Measurements from ENCODE around the gene APOC3.
"Not testable (repeated sequence)": the region's sequence is repeated elsewhere in the genome, so short reads cannot be mapped to it uniquely, and the experiment has no call there.

APOC3 gene

DNA sequence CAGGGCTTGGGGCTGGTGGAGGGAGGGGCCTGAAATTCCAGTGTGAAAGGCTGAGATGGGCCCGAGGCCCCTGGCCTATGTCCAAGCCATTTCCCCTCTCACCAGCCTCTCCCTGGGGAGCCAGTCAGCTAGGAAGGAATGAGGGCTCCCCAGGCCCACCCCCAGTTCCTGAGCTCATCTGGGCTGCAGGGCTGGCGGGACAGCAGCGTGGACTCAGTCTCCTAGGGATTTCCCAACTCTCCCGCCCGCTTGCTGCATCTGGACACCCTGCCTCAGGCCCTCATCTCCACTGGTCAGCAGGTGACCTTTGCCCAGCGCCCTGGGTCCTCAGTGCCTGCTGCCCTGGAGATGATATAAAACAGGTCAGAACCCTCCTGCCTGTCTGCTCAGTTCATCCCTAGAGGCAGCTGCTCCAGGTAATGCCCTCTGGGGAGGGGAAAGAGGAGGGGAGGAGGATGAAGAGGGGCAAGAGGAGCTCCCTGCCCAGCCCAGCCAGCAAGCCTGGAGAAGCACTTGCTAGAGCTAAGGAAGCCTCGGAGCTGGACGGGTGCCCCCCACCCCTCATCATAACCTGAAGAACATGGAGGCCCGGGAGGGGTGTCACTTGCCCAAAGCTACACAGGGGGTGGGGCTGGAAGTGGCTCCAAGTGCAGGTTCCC, at the start of gene APOC3:
APOC3 (plus strand) TSS at position 383 of the 659 bp plus-strand sequence. CDS start 676 bp downstream, outside the sequence.
- no peak for DNase-seq

DNA sequence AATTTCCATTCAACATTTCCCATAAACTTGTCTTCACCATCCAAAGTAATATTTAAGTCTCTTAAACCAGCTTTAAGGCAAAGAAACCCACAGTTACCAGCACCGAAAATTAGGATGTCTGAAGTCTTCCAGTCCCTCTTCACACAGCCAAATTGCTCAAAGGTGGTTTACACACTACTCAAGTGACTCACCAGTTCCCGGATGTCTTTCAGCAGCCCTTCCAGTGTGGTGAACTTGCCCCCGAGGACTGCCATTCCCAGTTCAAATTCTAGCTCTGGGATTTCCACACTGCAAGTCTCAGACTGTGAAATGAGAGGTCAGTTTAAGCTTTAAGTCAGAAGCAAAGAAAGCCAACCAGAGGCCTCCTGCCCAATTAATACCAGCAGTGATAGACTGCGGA, 47.0 kb upstream of the APOC3 start:
- no peak for DNase-seq

DNA sequence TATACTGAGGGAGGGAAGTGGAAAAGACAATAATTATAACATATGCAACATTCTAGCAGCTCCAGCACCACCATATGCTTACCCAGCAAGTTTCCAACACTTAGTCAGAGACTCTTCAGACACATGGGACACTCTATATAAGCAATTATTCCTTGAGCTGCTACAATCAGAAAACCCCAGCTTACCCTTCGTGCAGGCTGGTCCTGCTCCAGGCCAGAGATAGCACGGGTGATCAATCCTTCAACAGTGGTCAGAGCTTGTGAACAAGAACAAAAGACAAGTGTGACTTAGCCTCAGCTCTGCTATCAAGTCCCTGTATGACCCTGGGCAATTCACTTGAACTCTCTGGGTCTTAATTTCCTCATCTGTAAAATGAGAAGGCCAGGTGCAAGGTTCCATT, 43.4 kb upstream of the APOC3 start:
- DNase-seq: no peak

DNA sequence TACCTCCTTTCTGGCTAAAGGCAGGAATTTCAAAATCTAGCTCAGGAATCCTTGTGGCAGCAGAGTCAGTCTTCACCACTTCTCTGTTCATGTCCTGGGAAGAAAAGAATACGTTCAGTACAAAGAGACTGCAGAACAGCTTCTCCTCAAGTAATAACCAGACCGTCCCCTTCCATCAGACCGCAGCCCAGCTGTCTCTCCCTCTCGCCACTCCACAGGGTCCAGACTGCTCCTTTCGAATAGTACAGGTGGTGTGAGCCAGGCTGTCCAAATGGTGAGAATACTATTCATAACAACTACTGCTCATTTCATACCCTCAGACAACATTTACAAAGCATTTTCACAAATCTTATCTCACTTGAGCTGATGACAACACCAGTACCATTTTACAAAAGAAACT, 42.7 kb upstream of the APOC3 start:
- DNase-seq: no peak

DNA sequence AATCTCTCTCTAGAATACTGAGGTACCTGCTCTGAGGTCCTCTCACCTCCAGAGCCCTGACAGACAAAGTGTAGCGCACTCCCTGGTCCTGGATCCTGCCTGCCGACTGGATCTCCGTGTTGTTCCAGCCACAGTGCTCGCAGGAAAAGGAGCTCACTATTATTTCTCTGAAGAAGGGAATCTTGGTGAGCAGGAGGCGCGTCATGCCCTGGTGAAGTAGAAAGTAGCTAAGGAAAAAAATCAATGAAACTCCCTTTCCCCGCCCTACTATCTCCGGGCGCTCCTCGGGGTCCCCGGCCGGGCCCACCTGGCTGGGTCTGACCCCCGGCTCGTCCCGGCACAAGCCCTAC, 42.3 kb upstream of the APOC3 start:
- no peak for DNase-seq

DNA sequence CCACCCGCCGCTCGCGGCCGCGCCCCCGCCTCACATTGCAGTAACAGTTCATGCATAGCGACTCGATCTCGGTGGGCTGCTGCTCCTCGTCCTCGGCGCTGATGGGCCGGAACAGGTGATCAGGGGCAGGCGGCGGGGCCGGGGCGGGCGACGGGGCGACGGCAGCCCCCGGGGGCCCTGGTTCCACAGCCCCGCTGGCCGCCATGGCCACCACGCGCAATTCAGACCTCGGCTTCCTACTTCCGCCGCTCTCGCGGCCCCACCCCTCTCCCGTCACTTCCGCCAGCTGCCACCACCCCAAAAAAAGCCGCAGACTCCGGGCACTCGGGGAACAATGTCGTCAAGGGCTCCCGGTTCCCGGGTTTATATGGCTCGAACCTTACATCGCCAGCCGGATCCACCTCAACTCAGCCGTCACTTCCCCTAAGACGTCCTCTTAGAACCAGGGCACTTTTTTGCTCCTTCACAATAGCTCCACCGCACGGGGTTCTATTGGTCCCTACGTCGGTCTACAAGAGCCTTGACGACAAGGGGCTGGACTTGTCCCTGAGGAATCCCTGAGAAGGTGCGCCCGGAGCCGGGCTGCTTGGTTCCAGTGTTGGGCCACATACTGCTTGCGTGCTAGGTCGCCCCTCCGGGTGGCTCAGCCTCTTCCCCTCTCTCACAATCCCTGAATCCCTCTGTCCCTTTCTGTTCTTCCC, 41.8 kb upstream of the APOC3 start, which contains the start of gene ZPR1:
ZPR1 (minus strand) TSS at position 238 of the 701 bp plus-strand sequence; CDS start at position 205, 33 bp downstream.
- DNase-seq: peak; percentile 80

DNA sequence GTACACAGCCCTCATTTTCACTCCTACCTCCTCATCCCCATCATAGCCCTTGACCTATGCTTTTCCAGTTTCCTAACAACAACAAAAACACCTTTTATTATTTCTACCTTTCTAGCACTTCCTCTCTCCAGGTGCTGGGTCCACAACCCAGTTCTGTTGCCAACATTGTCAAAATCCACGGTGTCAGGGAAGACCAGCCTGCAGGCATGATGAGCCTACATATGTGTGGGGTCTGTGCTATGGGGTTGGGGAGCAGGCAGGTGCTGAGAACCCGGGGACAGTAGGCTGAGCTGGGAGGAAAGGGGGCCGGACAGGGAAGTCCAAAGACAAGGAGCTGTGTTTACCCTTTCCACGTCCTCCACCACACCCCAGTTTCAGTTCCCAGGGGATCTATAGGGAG, 41.2 kb upstream of the APOC3 start:
- no peak for DNase-seq

DNA sequence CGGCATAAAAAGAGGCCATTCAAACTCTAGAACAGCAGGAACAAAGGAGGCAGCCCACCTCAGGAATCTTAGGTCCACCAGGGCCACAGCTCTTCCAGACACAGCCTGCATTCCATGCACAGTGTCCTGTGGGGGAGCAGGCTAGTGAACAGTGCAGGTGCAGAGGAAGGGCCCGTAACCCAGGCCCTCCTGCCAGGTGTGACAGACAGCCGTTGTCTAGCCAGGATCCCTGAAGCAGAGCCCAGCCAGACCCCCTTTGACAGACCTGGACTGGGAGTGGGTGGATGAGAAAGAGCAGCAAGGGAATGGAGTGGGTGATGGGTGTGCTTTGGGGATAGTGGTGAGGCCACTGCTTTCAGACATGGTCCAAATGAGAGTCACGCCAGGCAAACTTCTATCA, 40.7 kb upstream of the APOC3 start:
- DNase-seq: no peak

DNA sequence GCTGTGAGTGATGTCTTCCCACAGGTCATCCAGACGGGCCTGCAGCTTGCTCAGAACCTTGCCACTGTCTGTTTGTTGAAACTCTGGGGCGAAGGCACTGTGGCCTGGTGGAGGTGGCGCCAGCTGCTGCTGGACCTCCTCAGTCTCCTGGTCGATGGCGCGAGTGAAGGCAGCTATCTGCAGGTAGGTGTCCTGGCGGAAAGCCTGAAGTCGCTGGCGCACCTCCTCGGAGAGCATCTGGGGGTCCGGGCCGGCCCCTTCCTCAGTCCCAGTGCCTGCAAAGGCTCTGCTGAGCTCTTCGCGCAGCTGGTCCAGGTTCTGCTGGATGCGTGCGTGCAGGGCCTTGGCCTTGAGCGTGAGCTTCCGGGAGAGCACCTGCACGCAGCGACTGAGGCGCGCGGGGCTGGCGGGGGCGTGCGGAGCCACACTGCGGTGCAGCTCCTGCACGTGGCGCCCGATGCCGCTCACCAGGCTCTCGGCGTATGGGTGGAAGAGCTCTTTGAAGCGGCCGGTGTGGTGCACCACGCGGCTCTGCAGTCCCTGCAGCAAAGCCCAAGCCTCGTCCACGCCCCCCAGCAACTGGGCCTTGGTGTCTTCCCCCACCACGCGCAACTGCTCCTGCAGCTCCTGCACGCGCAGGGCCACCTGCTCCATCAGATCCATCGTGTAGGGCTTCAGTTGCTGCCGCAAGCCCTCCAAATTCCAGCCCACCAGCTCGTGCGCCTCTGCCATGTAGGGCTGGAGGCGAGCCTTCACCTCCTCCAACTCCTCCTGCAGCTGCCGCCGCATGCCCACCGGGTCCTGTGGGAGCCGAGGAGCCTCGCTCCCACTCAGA, 39.3 kb upstream of the APOC3 start:
- DNase-seq: no peak

DNA sequence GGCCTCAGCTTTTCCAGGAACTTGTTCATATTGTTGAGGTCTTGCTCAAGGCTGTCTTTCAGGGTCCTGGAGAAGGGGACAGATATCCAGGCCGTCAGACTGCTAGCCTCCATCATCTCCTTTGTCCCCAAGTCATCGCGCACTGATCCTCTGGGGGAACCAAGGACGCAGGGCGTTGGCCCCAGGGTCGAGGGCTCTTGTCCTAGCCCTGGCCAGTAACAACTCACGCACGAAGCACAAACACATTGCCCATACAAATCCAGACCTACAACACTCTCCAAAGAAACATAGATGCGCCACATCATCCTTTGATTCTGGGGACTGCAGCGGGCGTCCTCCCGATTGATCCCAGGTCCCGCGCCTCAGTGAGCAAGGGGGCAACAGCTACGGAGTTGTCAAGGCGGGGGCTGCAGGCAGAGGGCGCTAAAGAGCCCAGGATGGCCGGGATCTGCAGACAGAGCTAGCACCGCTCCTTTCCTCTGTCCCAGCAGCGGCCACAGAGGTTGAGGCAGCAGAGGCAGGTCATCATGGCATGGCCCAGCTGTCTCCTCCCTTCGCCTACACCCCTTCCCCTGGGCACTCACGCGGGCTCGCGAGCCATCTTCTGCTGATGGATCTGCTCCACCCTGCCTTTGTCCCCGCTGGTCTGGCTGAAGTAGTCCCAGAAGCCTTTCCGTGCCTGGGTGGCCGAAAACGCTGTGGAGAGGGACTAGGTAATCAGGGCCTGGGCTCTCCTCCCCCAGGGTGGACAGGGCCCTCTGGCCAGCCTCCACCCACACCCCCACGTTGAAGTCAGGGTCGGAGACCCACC, 38.5 kb upstream of the APOC3 start:
- DNase-seq: peak; percentile 59

DNA sequence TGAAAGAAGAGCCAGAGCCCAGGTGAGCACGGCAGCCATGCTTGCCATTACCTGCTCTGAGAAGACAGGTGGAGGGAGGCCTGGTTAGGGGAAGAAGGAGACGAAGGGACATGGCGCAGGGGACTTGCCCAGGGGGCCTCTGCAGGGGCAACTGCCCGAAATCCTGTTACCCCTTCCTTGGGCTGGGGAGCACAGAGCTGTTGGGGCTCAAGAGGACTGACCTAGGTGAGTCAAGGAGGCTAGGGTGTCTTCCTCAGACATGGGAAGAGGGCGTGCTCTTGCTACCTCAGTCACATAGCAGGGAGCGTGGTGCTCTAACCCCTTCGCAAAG, 37.9 kb upstream of the APOC3 start, which contains the start of gene APOA5:
APOA5 (minus strand) TSS at position 67 of the 331 bp plus-strand sequence; CDS start at position 48, 19 bp downstream.
- no peak for DNase-seq

DNA sequence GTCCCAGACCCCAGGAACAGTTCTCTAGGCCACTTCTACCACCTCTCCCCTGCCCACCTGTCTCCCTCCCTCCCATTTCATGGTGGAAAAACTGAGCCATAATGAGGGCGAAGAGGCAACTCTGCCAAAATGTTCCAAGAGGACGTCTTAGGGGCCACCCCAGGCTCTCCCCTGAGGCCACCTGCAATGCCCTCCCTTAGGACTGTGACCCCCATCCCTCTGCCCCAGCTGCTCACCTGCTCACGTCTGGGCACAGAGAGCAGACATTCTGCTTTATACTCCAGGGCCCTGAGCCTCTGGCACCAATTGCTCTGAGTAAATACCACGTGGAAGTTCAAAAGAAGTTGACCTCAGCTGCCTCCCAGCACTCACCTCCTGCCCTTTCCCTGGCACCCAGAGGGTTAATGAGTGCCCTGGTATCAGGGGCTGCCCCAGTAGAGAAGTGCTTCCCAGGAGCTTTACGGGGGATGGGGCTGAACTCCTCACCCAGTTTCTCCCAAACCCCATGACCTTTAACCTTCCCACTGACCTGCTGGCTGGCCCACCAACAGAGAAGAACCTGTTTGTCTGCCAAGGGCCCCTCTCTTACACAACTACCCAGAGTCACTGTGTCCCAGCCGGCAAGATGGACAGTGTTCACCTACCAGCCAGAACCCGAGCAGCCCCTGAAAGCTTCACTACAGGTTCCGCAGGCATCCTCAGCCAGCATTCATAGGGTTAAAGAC, 37.4 kb upstream of the APOC3 start:
- no peak for DNase-seq

DNA sequence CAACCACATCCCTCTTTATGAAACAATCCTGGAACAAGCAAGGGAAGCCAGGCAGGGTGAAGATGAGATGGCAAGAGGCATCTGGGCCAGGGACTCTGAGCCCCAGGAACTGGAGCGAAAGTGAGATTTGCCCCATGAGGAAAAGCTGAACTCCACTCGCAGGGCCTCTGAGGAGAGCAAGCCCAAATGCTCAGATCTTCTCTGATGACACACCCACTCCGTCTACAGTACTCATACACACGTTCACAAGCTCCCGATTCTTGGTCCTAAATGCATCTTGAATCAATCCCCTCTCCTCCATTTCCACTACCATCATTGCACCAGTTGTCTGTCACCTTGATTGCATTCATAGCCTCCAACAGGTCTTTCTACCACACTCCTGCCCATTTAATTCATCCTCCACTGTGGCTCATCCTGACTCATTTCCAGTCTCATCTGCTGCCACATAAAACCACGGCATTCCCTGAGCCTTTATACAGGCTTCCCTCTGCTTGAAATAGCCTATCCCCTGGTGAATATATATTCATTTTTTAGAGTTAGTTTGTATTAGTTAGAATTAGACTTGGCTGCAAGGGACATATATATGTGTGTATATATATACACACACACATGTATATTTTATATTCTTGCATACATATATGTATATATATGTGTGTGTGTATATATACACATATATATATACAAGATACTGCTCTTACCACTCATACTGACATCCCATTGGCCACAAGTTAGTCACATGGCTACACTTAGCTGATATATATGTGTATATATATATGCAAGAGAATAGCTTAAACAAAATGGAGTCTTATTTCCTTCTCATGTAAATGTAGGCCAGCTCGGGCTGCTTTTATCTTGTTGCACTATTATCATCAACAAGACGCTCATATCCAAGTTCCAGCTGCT, 36.6 kb upstream of the APOC3 start:
- DNase-seq: no peak

DNA sequence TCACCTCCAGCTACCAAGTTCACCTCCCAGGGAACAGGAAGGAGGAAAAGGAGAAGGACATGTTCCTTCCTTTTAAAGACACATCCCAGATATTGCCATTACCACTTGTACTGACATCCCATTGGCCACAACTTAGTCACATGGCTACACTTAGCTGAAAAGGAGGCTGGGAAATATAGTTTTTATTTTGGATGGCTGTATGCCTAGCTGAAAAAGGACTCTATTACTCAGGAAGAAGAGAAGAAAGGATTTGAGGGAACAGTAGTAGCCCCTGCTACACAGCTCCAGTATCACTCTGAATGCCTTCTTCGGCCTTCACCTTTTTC, 36.0 kb upstream of the APOC3 start:
- DNase-seq: no peak

DNA sequence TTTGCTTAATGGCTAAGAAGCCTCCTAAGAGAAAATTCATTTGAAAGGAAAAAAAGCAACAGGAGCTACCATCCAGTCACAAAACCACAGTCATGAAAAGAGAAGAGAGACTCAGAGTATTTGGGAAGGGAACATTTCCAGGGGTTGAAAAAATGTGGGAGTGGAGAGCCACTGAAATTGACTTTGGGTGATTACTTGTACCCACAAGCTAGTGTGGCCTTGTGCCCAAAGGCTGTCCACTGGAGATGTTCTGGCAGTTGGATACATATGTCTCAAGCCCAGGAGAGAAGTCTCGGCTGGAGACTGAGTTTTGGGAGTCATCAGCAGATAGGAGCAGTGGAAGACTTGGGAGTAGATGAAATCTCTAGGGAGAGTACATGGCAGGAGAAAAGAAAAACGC, 34.9 kb upstream of the APOC3 start:
- DNase-seq: no peak

DNA sequence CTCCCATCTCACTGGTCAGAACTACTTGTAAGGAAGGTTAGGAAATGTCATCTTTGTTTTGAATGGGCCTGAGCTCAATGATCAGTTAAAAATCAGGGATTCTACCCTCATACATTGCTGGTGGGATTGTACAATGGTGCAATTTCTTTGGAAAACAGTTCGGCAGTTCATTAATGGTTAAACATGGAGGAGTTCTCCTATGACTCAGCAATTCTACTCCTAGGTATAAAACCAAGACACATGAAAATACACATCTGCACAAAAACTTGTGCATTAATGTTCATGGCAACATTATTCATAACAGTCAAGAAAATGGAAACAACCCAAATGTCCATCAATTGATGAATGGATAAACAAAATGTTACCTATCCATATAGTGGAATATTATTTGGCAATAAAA, 33.2 kb upstream of the APOC3 start:
- DNase-seq: no peak

DNA sequence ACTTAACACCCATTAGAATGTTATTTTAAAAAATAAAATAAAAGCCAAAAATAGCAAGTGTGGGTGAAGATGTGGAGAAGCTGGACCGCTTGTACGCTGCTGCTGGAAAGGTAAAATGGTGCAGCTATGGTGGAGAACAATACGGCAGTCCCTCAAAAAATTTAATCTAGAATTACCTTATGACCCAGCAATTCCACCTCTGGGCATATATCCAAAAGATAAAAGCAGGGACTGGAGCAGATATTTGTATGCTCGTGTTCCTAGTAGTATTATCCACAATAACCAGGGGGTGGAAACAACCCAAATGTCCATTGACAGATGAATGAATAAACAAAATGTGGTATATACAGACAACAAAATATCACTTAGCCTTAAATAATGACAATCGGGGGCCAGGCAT, 31.9 kb upstream of the APOC3 start:
- DNase-seq: no peak

DNA sequence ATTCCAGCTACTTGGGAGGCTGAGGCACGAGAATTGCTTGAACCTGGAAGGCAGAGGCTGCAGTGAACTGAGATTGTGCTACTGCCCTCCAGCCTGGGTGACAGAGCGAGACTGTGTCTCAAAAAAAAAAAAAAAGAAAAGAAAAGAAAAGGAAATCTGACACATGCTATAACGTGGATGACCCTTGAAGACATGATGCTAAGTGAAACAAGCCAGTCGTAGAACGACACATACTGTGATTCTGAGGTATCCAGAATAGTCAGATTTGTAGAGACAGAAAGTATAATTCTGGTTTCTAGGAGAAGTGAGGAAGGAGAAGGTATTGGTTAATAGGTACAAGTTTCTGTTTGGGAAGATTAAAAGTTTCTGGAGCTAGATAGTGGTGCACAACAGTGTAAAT, 31.3 kb upstream of the APOC3 start:
- DNase-seq: no peak

DNA sequence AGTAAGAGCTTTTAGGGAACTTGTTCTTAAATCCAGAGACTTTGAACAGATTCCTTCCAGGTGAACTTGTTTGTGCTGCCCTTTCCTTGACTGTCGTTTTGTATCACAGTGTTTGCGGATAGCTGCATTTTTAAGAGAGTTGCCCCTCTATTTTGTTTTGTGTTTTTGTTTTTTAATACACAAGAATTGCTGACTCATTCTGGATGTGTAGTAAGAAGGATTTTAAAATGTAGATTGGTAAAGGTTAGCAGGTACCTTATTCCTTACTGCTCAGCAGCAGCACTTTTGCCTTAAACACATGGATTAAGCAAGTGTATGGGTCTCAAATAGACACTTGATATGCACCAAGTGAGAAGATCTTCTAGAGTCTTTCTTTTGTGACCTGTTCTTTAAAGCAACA, 29.1 kb upstream of the APOC3 start:
- DNase-seq: no peak

DNA sequence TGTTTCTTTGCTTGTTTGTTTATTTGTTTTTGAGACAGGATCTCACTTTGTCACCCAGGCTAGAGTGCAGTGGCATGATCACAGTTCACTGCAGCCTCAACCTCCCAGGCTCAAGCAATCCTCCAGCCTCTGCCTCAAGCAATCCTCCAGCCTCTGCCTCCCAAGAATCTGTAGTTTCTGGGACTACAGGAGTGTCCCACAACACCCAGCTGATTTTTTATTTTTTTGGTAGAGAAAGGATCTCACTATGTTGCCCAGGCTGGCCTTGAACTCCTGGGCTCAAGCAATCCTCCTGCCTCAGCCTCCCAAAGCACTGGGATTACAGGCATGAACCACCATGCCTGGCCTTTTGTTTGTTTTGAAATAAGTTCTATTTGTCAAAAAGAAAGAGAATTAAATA, 28.0 kb upstream of the APOC3 start:
- not testable (repeated sequence) for DNase-seq

DNA sequence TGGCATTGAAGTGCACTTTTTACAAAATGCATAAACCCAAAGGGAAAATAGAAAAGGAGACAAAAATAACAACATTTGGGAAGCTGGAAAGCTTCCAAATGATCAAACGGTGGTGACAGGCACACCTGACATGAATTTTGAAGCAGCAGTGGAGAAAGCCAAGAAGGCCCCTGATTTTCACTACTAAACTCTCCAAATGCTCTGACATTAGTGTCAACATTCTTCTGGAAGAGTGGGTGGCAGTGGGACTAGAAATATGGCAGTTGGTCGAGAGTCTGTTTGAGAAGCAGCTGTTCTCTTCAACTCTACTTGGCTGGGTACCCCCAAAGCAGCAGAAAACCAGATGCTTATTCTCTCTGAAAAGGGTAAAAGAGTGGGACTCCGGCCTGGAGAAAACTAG, 25.7 kb upstream of the APOC3 start:
- no peak for DNase-seq

Measured in activated effector memory CD4-positive, alpha-beta T cell treated with Interleukin-2 at 50 U/mL for 16 hours (primary cell).